ENCODE results near the gene PKIG.
"Not testable (repeated sequence)": the region's sequence is repeated elsewhere in the genome, so short reads cannot be mapped to it uniquely, and the experiment has no call there.

The PKIG gene

DNA sequence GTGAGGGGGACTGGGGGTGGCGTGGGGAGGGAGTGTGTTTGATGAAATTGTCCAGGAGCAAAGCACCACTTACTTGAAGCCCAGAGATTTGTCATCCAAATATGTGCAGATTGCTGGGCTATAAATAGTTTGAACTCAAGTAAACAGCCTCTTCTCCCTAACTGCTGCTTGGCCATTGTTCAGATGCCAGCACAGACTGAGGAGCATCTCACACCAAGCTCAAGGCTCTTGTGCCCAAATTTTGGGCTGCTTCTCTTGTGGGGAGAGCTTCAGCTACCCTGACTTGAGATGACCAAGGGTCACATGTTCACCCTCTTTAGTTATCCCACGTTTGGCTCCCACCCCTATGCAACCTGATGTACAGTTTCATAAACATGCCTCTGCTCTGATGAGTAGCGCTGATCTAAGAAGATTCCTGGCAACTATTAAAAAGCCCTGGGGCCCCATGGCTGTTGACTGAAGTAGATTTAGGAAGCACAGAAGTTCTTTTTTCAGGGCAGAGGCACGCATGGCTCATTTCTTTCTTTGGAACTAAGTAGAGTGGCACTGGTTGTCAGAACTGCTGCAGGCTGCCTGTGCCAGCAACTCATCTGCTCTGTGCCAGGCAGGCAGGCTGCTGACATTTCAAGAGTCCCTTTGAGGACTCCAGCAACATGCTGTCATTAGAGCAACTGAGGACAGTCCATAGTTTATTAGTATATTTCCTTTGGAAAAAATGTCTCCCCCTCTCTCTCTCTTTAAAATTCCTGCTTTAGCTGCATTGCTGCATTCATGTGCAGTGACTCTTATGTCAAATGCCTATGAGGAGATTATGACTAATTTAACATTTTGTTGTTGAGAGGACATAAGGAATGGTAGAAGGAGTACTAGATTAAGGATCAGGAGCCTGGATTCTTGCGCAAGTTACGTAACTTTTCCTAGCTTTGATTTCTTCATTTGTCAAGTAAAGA, 9.6 kb upstream of the PKIG start:
- DNase-seq (ENCODE audit: low read depth) = no peak

DNA sequence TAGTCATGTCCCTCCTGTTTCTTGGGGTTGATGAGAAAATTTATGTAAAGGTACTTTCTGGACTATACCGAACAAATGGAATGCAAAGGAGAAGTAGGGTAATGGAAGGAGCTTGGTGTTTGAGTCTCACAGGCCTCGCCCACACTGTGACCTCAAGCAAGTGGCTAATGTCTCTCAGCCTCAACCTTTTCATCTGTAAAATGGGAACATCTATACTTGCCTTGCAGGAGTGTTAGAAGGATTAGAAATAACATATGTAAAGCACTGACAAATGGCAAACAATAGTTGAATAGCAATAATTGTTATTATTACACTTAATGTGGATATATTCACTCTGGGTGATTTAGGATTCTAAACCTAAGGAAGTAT, 8.9 kb upstream of the PKIG start:
- DNase-seq (ENCODE audit: low read depth) = no peak

DNA sequence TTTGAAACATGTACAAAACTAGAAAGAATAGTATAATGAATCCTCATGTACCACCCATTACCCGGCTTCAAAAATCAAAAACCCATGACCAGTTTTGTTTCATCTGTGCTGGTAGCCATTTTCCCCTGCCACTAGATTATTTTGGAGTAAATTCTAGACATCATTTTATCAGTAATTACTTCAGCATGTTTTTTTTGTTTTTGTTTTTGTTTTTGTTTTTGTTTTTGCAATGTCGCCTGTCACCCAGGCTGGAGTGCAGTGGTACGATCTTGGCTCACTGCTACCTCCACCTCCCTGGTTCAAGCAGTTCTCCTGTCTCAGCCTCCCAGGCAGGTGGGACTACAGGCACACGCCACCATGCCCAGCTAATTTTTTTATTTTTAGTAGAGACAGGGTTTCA, 8.0 kb upstream of the PKIG start:
- DNase-seq (ENCODE audit: low read depth) = no peak

DNA sequence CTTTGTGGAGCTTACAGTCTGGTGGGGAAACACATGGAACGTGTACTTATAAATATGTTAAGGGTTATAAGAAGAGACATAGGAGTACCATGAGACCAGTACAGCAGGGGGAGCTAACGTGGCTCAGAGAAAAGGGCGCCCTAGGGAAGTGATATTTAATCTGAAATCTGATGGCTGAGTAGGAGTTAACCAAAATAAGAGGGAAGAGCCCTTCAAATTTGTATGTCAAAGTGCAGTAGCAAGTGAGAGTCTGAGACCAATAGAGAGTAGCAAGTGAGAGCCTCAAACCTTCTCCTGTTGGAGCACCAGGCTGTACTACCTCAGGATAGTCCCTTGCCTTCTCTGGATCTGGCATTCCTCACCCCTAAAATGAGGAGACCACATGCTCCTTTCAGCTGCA, 6.1 kb upstream of the PKIG start:
- DNase-seq (ENCODE audit: low read depth) = no peak

DNA sequence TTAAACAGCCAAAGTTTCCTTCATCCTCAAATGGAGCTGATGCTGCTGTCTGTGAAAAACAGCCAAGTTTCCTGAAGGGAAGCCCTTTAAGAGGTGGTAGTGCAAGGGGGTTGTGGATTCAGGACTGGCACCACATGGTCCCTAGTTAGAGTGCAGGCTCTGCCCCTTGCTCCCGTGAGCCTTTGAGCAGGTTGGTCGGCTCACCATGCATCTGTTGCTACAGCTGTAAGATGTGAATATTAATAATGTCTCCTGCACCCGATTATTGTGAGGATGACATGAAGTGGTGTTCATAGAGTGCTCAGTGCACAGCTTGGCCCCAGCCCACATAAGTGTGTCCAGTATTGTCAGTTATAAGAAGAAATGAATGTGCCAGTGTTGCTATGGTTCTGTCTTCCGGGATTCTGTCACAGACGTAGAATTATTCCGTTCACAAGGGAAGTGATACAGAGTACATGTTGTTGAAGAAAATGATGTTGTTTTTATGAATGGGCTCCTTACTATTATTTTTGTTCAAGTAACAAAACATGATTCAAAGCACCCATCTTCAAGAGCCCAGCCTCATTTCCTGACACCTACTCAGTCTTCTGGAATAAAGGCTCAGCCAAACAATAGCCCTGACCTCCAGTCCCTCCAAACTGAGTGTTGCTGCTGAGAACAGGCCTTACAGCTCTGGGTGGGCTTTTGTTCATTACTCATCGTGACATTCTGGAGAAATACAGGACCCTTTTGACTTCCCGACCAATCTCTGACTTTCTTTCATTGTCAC, 2.9 kb upstream of the PKIG start:
- no peak for DNase-seq (ENCODE audit: low read depth)

DNA sequence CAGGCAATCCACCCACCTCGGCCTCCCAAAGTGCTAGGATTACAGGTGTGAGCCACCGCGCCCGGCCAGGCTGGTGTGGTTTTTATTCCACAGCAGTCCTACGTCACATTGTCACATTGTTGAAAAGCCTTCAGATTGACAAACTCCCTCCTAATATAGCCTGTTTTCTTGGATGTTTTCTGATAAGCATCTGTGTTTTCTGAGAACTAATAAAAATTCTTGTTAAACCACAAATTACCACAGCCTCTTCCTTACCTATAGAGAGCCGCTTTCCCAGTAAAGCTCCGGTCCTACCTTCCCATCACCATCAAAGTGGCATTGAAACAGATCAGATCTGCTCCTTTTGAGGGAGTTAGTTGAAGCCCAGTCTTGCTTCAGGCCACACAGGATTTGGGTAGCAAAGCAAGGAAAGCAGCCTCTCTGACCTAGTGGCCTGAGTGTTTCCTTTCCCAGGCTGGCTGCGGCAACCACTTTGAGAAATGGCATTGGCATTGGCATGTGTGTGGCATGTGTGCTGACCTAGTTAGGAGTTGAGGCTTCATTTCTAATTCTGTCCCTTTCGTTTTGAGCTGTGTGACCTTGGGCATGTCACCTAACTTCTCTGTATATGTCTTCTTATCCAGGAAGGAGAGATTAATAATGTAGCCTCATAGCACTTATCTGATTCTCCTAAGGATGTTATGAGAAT, 1.7 kb upstream of the PKIG start:
- no peak for DNase-seq (ENCODE audit: low read depth)

DNA sequence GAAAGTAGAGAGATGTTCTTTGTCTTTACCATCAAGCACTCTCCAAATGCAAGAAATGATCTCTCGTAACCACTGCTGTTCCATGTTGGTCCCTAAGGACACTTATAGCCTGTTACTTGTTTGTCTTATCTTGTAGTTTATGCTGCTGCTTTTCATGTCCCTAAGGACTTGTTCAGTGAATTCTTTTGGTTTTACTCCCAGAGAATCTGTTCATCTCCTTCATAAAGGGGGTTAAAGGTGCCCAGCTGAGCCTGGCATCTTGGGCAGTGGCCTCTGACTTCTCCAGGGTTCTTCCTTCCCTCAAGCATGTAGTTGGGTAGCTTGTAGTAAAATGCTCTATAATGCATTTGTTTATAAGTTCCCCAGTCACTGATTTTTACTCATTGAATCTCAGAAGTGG, 864 bp upstream of the PKIG start:
- DNase-seq (ENCODE audit: low read depth) = no peak

DNA sequence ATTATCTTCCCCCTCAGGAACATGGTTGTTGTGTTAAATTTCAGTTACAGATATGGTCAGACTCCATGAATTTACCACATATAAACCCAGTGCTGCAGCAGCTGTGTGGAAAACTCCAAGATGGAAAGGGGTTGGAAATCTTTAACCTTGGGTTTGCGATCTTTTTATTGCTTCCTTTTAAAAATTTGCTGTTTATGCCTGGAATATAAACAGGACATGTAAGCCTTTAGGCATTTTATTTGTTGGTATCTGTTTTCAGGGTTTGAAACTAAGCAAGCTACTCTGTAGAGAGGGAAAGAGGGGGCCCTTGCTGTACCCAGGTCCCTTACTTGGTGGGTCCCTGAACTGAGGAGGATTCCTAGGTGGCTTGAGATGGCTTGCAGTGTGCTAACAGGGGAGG, 778 bp downstream of the PKIG start:
- no peak for DNase-seq (ENCODE audit: low read depth)

DNA sequence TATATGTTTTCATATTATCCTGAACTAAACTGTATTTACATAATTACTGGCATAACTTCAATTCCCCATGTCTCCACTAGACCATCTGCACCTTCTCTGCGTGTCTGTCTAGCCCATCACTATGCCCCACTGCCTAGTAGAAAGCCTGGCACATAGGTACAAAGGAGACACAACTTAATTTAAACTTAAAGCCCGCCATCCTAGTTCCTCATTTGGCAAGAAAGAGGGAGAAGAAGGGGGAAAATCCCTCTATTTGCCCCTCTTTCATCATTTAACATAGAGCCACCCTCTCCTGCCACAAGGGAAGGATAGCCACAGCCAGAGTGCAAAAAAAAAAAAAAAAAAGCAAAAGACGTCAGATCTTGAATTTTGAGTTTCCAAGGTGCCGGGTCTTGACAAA, 1.8 kb downstream of the PKIG start:
- no peak for DNase-seq (ENCODE audit: low read depth)

DNA sequence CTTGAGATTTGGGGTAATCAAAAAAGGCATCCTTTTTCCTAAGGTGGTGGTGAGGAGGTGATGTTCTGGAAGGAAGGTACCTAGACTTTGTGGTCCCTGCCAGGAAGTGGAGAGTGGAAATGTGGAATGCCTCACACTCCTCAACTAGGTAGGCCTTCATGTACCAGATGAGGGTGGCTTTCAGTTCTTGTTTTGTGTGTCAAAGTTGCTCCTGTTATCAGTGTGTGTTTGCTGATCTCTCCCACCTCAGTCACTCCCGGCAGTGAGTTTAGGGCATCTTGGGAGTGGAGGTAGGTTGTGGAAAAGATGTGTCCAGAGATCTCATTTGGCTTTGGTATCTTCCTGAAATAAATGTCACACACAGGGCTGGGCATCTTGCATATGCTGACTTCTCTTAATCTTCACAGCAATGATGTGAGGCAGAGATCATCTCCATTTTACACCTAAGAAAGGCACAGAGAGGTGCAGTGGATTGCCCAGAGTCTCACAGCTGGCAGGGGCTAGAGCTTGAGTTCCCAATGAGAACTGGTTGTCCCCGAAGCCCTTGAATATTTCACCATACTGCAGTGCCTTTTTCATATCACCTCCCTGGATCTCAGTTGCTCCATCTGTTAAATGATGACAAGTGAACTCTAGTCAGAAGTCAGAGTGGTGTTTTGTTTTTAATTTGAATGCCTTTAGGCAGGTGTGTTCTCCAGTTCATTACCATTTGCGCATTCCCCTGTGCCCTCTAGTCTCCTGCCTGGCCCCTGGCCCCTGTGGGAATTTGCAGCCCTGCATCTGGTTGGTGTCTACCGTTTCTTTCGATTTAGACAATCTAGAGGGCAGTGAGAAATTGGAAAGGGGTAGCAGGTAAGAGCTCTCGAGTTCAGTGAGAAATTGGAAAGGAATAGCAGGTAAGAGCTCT, 2.9 kb downstream of the PKIG start:
- no peak for DNase-seq (ENCODE audit: low read depth)

DNA sequence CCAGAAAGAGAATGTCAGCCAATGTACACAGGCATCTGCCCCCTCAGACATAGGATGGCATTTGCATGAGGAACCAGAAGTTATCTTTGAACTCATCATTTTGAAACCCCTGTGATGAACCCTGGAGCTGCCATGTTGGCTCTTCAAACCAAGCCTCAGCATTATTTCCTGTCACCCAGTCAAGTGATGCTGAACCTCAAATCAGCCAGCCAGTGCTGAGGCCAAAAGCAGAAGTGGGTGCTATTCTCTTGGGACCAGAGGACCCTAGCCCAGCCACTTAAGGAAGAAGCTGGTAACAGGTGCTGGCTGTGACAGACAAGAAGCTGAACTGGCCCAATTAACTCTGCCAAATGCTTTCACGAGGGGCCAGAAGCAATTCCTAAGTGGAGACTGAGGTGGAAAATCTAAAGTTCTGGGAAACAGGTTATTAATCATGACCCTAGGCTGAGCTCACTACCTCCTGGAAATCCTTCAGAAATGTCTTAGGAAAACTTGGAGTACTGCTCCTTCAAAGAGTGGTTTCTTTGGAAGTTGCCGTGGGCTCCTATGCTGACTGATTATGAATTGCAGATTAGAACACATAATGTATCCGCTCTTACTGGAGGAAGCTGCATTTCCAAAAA, 4.0 kb downstream of the PKIG start:
- DNase-seq (ENCODE audit: low read depth) = no peak

DNA sequence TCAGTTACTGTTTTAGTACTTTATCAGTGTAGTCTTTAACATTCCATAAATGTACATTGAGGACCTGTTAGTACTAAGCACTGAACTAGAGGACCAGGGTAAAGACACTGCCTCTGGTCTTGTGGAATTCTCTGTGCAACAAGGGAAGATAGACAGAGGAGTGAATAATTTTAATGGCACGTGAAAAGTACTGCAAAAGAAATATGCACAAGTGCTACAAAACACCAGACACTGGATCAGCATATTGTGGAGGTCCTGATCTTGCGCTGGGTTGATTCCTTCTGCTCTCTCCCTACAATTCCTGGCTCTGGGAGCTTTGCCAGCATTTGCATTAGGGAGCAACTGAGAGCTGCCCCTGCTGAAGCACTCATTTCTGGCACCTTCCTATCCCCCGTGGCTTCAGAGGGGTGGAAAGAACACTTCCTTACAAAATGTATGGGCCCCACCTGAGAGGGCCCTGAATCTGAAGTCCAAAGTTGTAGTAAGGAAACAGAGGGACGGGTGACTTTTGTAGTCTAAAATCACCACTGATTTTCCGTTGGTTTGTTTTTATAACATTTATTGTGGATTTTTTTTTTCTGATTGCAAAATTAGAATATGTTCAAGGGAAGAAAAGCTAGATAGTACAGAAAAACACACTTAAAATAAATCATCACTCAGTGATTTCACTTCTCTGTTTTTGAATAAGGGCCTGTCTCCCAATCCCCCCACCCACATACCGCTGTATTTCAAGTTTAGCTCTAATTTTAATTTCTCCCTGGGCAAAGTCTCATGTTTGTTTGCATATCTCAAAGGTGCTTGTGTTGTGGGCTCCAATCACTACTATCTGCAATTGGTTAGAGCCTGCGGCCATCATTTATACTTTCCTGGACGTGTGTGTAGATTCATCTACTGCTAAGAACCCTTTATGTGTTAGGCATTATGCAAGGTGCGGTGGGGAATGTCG, 4.9 kb downstream of the PKIG start:
- no peak for DNase-seq (ENCODE audit: low read depth)

DNA sequence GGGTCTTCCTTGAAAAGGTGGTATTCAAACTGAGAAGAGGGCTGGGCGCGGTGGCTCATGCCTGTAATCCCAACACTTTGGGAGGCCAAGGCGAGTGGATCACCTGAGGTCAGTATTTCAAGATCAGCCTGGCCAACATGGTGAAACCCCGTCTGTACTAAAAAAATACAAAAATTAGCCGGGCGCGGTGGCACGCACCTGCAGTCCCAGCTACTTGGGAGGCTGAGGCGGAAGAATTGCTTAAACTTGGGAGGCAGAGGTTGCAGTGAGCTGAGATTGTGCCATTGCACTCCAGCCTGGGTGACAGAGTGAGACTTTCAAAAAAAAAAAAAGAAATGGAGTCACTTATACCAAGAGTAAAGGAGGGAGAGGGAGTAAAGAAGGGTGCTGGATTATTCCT, 5.9 kb downstream of the PKIG start:
- DNase-seq (ENCODE audit: low read depth) = not testable (repeated sequence)

DNA sequence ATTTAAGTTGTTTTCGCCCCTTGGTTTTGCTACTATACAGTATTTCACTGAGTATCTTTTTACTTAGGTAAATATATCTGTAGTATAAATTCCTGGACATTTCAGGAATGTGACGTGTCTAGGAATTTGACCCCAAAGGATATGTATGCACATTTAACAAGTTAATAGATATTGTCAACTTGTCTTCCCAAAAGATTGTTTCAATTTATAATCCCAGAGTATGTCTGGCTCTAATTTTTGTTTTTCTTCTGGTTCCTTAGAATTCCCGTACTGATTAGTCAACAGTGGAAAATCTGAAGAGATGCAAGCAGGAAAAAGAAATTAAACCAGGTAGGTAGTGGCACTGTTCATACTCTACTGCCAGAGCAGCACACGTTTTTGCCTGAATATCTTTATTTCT, 7.2 kb downstream of the PKIG start:
- no peak for DNase-seq (ENCODE audit: low read depth)

DNA sequence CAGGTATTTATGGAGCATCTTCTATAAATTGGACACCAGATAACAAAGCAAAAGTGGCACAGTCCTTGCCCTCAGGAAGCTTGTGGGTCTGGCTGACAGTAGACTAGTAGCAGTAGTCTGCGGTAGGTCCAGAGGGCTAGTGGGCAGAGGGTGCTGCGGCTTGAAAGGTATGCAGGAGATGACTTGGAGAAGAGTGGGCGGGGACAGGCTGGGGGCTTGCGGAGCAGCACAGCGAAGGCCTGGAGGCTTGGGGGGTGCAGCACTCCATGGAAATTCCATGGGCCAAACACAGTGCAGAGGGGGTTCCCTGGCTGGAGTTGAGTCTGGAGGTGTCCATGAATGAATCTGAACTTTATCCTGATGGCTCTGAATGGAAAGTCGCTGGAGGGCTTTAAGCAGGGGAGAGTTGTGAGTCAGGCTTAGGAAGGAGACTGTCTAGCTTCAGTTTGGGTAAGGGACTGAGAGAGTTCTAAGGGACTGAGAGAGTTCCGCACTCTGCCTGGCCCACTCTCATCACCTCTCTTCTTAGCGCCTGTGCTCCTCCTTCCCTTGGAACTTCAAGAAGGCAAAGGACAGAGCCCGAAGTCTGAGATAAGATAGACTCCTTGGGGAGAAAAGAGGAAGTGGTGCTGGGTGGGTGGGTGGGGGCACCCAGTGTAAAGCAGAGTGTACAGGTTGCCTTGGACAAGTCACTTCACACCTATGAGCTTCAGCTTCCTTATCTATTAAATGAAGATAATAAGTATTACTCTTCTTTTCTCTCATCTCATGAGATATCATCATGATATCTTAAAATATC, 8.8 kb downstream of the PKIG start:
- no peak for DNase-seq (ENCODE audit: low read depth)

DNA sequence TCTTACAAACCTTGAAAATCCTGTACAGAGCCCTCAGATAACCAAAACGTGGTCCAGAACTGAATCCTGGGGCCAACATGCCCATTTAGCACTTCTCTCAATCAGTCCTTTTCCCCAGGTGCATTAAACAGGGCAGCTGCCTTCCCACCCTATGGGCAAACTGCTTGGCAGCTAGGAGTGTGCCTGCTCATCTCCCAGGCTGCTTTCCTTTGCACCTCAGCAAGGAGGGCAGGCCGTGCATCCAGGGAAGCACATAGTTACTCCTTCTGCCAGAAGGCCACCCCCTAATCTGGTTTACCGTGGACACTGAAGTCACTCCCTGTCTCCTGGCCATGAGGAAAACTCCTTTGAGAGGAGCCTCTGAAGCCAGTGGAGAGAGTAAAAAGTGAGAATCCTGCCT, 10.0 kb downstream of the PKIG start:
- no peak for DNase-seq (ENCODE audit: low read depth)

DNA sequence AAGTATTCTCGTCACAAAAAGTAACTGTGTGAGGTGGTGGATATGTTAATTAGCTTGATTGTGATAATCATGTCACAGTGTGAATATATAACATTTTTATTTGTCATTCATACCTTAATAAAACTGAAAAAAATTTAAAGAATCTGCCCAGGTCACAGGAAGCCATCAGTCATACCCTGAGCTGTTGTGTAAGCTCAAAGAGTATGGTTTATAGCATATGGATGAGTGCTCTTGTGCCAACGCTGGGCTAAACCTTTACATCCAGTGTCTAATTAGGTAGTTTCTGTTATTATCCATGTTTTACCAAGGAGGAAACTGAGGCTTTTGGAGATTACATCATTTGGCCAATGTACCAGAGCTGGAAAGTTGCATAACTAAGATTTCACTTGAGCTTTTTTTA, 11.4 kb downstream of the PKIG start:
- no peak for DNase-seq (ENCODE audit: low read depth)

DNA sequence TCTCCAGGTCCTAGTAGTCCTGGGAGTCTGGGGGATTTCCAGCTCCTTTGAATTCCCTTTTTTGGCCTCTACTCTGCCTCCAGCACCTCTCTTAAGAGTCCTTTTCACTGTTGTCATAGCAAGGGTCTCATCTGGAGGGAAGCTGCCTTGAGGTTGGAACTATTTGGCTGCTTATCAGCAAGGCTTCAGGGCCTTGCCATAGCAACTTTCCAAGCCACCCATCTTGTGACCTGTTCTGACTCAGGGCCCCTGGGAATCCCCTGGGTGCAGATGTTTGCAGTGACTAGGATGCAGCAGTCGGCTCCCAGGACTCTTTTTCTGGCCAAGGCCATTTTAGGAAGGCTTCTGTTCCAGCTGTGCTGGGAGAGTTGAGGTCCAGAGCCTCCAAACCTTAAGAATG, 12.4 kb downstream of the PKIG start:
- DNase-seq (ENCODE audit: low read depth) = no peak

DNA sequence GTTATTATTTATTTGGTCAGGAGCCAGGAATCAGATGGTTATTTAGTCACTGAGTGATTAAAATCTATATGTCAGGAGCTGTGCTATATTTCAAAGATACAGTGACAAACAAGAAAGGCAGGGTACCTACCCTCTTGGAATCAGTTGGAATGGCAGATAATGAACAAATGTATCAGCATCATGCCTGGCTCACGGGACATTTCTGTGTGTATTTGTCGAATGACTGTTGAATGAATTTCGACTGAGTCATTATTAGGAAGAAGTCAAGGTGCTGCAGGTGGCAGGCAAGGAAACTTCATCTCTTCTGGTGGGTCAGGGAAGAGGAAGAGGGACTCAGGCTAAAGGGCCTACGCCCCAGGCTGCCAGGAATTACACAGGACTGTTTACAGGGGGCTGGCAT, 13.6 kb downstream of the PKIG start:
- DNase-seq (ENCODE audit: low read depth) = no peak
